Trophoblast cell (in vitro differentiated cells and primary cell): ENCODE data around the gene MORN1.

Experiments used
- DNase-seq, 2 donors: peaks; one replicate each; pipeline ENCODE4 v3.0.0-alpha.2; 2016
- H2AFZ ChIP-seq: 2 replicates; pipeline ENCODE4 v1.6.1; 2013; ENCODE audit warnings: low read length, moderate library complexity, mild to moderate bottlenecking; ENCODE audit not compliant: insufficient read depth, poor library complexity
- H2AK5ac ChIP-seq: 2 replicates; pipeline ENCODE4 v1.6.1; 2013; ENCODE audit warnings: mild to moderate bottlenecking, low read length
- H2BK120ac ChIP-seq: 2 replicates; pipeline ENCODE4 v1.6.1; 2013; ENCODE audit warnings: low read length, mild to moderate bottlenecking, moderate library complexity; ENCODE audit not compliant: insufficient read depth, poor library complexity
- H2BK12ac ChIP-seq: 2 replicates; pipeline ENCODE4 v1.6.1; 2013; ENCODE audit warnings: mild to moderate bottlenecking, low read length, moderate library complexity
- H2BK5ac ChIP-seq: 2 replicates; pipeline ENCODE4 v1.6.1; 2013; ENCODE audit warnings: low read length, low read depth, moderate library complexity, mild to moderate bottlenecking; ENCODE audit not compliant: poor library complexity
- H3K14ac ChIP-seq: 2 replicates; pipeline ENCODE4 v1.6.1; 2013; ENCODE audit warnings: mild to moderate bottlenecking, low read length
- H3K18ac ChIP-seq: 2 replicates; pipeline ENCODE4 v1.6.1; 2013; ENCODE audit warnings: mild to moderate bottlenecking, low read length
- H3K23ac ChIP-seq: 2 replicates; pipeline ENCODE4 v1.6.1; 2013; ENCODE audit warnings: low read length
- H3K27ac ChIP-seq: 2 replicates; pipeline ENCODE4 v1.5.1; 2013; ENCODE audit warnings: low read depth, mild to moderate bottlenecking, inconsistent platforms, low read length, moderate library complexity
- H3K27me3 ChIP-seq: 2 replicates; pipeline ENCODE4 v1.6.1; 2013; ENCODE audit warnings: inconsistent platforms, mild to moderate bottlenecking, low read length, moderate library complexity; ENCODE audit not compliant: insufficient read depth
- H3K36me3 ChIP-seq, 2 experiments: 1 replicate in 1 of 2; 2 replicates in 1 of 2; pipeline ENCODE4 v1.6.1; 2013; ENCODE audit warnings: low read length in 2 of 2, mild to moderate bottlenecking in 2 of 2, moderate library complexity in 1 of 2; ENCODE audit not compliant: insufficient read depth in 2 of 2, control insufficient read depth in 1 of 2
- H3K4ac ChIP-seq: 2 replicates; pipeline ENCODE4 v1.6.1; 2013; ENCODE audit warnings: low read depth, mild to moderate bottlenecking, low read length, moderate library complexity
- H3K4me1 ChIP-seq, 2 experiments: 1 replicate in 1 of 2; 2 replicates in 1 of 2; pipeline ENCODE4 v1.6.1; 2013; ENCODE audit warnings: low read length in 2 of 2, mild to moderate bottlenecking in 2 of 2, moderate library complexity in 1 of 2; ENCODE audit not compliant: insufficient read depth in 2 of 2, control insufficient read depth in 1 of 2
- H3K4me2 ChIP-seq: 2 replicates; pipeline ENCODE4 v1.6.1; 2013; ENCODE audit warnings: inconsistent platforms, mild to moderate bottlenecking, low read length, moderate library complexity
- H3K4me3 ChIP-seq: 2 replicates; pipeline ENCODE4 v1.5.1; 2013; ENCODE audit warnings: mild to moderate bottlenecking, low read depth, low read length, inconsistent platforms
- H3K79me1 ChIP-seq: one replicate; pipeline ENCODE4 v1.6.1; 2013; ENCODE audit warnings: low read length
- H3K79me2 ChIP-seq: 2 replicates; pipeline ENCODE4 v1.6.1; 2013; ENCODE audit warnings: low read length, mild to moderate bottlenecking; ENCODE audit not compliant: control insufficient read depth, insufficient read depth, poor library complexity
- H3K9ac ChIP-seq: 2 replicates; pipeline ENCODE4 v1.6.1; 2013; ENCODE audit warnings: mild to moderate bottlenecking, low read length
- H3K9me3 ChIP-seq: 2 replicates; pipeline ENCODE4 v1.6.1; 2013; ENCODE audit warnings: low read depth, mild to moderate bottlenecking, control low read depth, inconsistent platforms, low read length; ENCODE audit not compliant: insufficient read depth
- H4K12ac ChIP-seq: 2 replicates; pipeline ENCODE4 v1.6.1; 2013; ENCODE audit warnings: low read depth, mild to moderate bottlenecking, low read length, moderate library complexity
- H4K8ac ChIP-seq: 2 replicates; pipeline ENCODE4 v1.6.1; 2013; ENCODE audit warnings: low read depth, mild to moderate bottlenecking, low read length, moderate library complexity
- H4K91ac ChIP-seq: one replicate; pipeline ENCODE4 v1.6.1; 2013; ENCODE audit warnings: low read depth, mild to moderate bottlenecking, low read length, moderate library complexity
- WGBS: extraction: QIAGEN DNeasy Blood & Tissue Kit; methylation state at CpG from one replicate; pipeline ENCODE4 v1.1.7; 2013; ENCODE audit warnings: missing lambda C conversion rate; ENCODE audit not compliant: insufficient read length, insufficient coverage; ENCODE audit errors: extremely low coverage; 5-methylcytosine and 5-hydroxymethylcytosine counted together

MORN1 gene

DNA sequence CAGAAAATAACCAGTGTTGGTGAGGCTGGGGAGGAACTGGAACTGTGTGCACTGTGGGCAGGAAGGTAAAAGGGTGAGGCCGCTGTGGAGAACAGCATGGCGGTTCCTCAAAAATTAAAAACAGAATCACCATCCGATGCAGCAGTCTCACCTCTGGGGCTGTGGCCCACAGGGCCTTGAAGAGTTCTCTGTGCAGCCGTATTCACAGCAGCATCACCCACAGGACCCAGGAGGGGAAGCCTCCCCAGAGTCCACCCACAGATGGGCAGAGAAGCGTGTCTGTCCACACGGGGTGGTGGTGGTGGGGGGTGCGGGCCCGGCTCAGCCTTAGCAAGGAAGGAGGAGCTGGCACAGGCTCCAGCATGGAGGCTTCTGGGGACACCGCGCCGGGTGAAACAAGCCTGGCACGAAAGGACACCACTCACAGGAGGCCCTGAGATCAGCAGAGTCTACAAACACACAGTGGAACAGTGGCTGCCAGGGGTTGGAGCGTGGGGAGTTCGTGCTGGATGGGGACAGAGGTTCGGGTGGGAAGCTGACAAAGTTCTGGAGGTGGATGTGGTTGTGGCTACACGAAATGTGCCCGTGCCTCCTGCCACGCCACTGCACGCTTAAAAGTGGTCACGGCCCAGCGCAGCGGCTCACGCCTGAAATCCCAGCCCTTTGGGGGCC lies 11.5 kb downstream of the MORN1 start:
- no peak for DNase-seq
- Histone ChIP-seq H3K9me3 (no peaks in the 10 kb centered on the region), H3K4me3 (no peak overlapping the region), H4K8ac (no peak overlapping the region), H2BK5ac (no peak overlapping the region), H2BK120ac (no peak overlapping the region), H4K91ac (no peak overlapping the region), H3K4me2 (no peak overlapping the region), H3K4me1 (no peaks in the 10 kb centered on the region), H2BK12ac (no peak overlapping the region), H2AK5ac (no peak overlapping the region), H3K36me3 (no peaks in the 10 kb centered on the region), H2AFZ (no peak overlapping the region), H3K14ac (no peak overlapping the region), H3K4ac (no peak overlapping the region), H3K27me3 (no peaks in the 10 kb centered on the region), H3K27ac (no peak overlapping the region), H3K23ac (no peak overlapping the region), H3K79me2 (no peaks in the 10 kb centered on the region), H3K18ac (no peak overlapping the region), H3K79me1 (no peaks in the 10 kb centered on the region), H3K9ac (no peak overlapping the region), H4K12ac (no peak overlapping the region)
- WGBS: no CpG with 5 or more reads among the region's 23 CpGs

DNA sequence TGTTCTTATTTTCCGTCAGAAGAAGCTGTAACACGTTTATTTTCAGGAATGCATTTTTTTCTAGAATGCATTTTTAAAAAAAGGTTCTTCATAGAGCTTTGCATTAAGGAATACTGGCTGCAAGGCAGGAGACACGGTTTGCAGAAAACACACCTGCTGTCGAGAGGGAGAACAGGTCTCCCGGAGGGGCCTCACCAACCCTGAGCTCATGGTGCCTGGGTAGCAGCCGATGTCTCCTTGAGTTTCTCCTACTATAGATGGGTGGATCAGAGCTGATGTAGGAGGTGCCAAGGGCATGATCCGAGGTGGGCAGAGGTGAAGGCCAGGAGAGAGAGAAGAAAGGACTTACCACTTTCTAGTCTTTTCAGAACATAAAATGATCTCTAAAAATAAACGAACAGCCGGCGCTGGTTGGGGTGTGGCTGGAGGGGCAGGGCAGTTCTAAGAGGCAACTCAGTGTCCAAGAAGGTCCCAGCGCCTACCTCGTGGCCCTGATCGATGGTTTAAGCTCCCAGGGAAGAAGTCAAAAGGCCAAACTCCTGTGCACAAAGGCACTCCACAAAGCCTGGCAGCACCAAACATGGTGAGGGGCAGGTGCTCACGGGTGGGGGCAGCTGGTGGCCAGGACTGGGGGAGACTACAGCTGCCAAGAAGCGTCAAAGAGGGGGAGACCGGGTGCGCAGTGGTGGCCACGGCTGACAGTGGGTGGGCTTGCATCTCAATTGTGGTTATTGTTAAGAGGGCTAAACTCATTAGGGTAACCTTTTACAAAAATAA lies 12.2 kb downstream of the MORN1 start:
- no peak overlapping the region for H3K23ac ChIP-seq
- WGBS: no CpG with 5 or more reads among the region's 18 CpGs
- no peak overlapping the region for H2BK12ac ChIP-seq
- H3K27me3 ChIP-seq: no peaks in the 10 kb centered on the region
- no peaks in the 10 kb centered on the region for H3K4me1 ChIP-seq
- H2BK5ac ChIP-seq: no peak overlapping the region
- no peaks in the 10 kb centered on the region for H3K79me1 ChIP-seq
- no peak overlapping the region for H3K4me3 ChIP-seq
- no peaks in the 10 kb centered on the region for H3K79me2 ChIP-seq
- H3K9ac ChIP-seq: no peak overlapping the region
- H4K8ac ChIP-seq: no peak overlapping the region
- no peak overlapping the region for H3K27ac ChIP-seq
- no peak overlapping the region for H2AK5ac ChIP-seq
- H4K12ac ChIP-seq: no peak overlapping the region
- H3K4ac ChIP-seq: no peak overlapping the region
- H2BK120ac ChIP-seq: no peak overlapping the region
- no peak overlapping the region for H3K18ac ChIP-seq
- no peak overlapping the region for H3K14ac ChIP-seq
- H3K36me3 ChIP-seq: no peaks in the 10 kb centered on the region
- no peak overlapping the region for H3K4me2 ChIP-seq
- no peak overlapping the region for H4K91ac ChIP-seq
- H2AFZ ChIP-seq: no peak overlapping the region
- no peaks in the 10 kb centered on the region for H3K9me3 ChIP-seq
- no peak for DNase-seq

DNA sequence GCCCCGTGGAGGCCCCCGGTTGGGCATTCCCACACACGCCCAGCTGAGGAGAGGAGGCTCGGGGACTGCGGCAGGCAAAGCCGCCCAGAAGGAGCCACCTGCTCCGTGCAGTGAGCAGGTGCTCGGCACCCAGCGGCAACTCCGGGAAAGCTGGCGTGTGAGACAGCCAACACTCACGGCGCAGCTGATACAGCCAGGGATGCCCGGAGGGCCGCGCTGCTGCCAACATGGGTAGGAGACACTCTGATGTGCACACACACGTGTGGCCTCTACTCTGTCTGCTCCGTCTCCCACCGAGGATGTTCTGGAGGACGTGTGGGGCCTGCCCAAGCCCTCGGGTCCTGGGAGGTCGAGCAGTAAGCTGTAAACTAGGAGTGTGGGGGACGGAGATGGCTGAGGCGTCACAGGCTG lies 12.9 kb downstream of the MORN1 start:
- Histone ChIP-seq H3K79me2 (no peaks in the 10 kb centered on the region), H3K79me1 (no peaks in the 10 kb centered on the region), H3K4me3 (no peak overlapping the region), H3K9me3 (no peaks in the 10 kb centered on the region), H3K4me1 (no peaks in the 10 kb centered on the region), H2AK5ac (no peak overlapping the region), H3K9ac (no peak overlapping the region), H4K12ac (no peak overlapping the region), H3K4me2 (no peak overlapping the region), H3K18ac (no peak overlapping the region), H4K8ac (no peak overlapping the region), H3K4ac (no peak overlapping the region), H4K91ac (no peak overlapping the region), H3K36me3 (no peaks in the 10 kb centered on the region), H3K27me3 (no peaks in the 10 kb centered on the region), H2BK5ac (no peak overlapping the region), H3K23ac (no peak overlapping the region), H3K27ac (no peak overlapping the region), H2AFZ (no peak overlapping the region), H2BK120ac (no peak overlapping the region), H3K14ac (no peak overlapping the region), H2BK12ac (no peak overlapping the region)
- DNase-seq: no peak
- no CpG with 5 or more reads among the region's 24 CpGs for WGBS

DNA sequence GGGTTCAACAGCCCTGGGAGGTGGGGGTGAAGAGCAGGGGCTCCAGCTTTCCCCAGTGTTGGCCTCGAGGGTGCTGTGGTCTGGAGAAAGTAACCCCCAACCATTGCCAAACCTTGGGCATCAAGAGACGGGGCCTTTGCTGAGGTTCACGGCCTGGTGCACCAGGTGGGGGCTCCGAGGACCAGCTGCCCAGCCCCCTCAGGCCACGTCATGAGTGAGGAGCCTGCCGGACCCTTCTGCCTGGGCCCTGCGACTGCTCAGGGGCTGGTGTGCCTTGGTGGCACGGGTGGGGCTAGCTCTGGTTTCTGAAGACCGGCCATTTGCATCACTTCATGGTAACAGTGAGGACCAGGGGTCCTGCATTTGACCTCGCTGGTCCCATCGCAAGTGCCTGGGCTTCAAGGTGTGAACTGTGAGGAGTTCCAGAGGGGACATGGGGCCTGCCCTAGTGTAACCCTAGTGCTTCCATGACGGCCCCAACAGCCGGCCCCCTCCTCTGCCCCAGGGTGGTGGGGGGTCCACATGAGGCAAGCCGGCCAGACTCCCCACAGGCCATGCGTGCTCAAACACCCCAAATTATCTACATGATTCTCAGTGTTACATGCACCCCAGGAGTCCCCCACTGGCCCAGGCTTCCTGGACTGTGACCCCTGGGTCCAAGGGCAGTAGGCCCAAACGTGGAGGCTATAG lies 13.5 kb downstream of the MORN1 start:
- no peaks in the 10 kb centered on the region for H3K27me3 ChIP-seq
- DNase-seq: no peak

More for the DNA sequence above, 13.5 kb downstream of the MORN1 start:
- H3K4ac ChIP-seq: no peak overlapping the region
- H3K9me3 ChIP-seq: no peaks in the 10 kb centered on the region
- H3K27ac ChIP-seq: no peak overlapping the region
- no peaks in the 10 kb centered on the region for H3K36me3 ChIP-seq
- no peak overlapping the region for H2BK120ac ChIP-seq
- H2BK5ac ChIP-seq: no peak overlapping the region
- no peak overlapping the region for H2BK12ac ChIP-seq
- H2AK5ac ChIP-seq: no peak overlapping the region
- no peak overlapping the region for H4K91ac ChIP-seq
- no peak overlapping the region for H4K12ac ChIP-seq
- no peak overlapping the region for H4K8ac ChIP-seq
- no CpG with 5 or more reads among the region's 16 CpGs for WGBS
- H3K18ac ChIP-seq: no peak overlapping the region
- H3K4me1 ChIP-seq: peaks cover 2 to 4% of the 10 kb centered on the region in 2 experiments
- H3K9ac ChIP-seq: no peak overlapping the region
- no peak overlapping the region for H3K4me2 ChIP-seq
- H3K79me2 ChIP-seq: no peaks in the 10 kb centered on the region
- no peak overlapping the region for H2AFZ ChIP-seq
- no peak overlapping the region for H3K23ac ChIP-seq
- no peak overlapping the region for H3K4me3 ChIP-seq
- H3K79me1 ChIP-seq: no peaks in the 10 kb centered on the region
- no peak overlapping the region for H3K14ac ChIP-seq
